Activated CD4-positive, CD25-positive, alpha-beta regulatory T cell treated with anti-CD3 and anti-CD28 coated beads, Interleukin-2, amount 50 U/mL, for 72 hours (primary cell): ENCODE measurements around the gene NES.
A peak's percentile ranks its signal among the peaks of the same experiment; 100 is the strongest.
"Not testable (repeated sequence)": the region's sequence is repeated elsewhere in the genome, so short reads cannot be mapped to it uniquely, and the experiment has no call there.

Experiments
- DNase-seq: peaks from one replicate; pipeline ENCODE4 v3.0.0; 2021

NES gene

DNA sequence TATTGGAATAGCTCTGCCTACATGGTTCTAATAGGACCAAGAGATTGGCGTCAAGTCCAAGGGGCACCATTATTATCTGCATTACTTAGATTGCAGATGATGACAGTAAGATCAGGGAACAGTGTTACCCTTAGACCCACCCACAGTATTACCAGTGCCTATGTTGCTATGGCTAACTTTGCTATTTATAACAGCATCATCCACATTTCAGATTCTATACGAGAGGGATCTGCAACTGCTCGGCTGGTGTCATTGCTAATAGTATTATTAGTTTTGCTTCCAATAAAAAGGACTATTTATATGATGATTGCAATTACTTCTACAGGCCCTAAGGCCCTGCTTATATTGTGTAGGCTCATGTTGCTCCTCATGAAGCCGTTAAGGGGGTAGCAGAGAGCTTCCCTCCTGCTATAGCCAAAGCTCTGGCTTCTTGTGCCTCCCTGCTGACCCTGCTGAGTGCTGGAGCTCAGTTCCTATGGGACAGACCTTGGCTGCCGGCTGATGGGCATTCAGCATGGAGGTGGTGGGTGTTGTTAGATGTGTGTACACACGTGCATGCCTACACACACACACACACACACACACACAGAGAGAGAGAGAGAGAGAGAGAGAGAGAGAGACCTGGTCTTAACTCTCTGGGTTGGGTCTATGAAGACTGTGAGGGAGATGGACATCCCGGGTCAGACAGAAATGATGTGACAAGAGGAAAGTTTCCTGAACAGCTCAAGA lies 34.0 kb downstream of the NES start:
- DNase-seq, result no peak

GRCh38 chr1:156642265-156643048 lies 34.8 kb downstream of the NES start:
- no peak for DNase-seq

- DNase-seq, result no peak
These were observed 35.4 kb downstream of the NES start, which contains the start of gene BCAN for GRCh38 chr1:156641761-156642264. Gene BCAN, plus strand, starts transcription at chr1:156642117. Its CDS starts 3,938 bp downstream, at chr1:156646055.

GRCh38 chr1:156640842-156641706 lies 36.1 kb downstream of the NES start:
- no peak for DNase-seq

DNA sequence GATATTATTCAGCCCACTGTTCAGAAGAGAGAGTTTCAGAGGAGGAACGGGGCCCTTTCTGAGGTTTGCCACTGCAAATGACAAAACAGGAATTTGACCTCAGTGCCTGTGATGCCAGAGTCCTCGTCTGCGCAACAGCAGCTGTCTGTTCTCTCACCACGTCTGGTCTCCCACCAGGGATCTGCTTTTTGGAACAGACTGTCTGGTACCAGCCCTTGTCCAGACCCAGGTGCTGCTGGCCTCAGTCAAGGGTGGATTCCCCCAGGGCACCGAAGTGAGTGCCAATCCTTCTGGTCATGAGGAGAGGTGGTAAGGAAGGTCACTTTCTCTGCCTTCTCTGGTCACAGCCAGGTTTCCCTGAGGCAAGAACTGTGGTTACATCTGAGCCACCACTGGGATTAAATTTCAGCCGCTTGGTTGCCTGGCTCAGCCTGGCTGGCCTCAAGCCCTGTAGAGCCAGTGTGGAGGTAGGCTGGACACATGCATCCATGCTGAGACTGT lies 37.6 kb downstream of the NES start:
- DNase-seq, result no peak

DNA sequence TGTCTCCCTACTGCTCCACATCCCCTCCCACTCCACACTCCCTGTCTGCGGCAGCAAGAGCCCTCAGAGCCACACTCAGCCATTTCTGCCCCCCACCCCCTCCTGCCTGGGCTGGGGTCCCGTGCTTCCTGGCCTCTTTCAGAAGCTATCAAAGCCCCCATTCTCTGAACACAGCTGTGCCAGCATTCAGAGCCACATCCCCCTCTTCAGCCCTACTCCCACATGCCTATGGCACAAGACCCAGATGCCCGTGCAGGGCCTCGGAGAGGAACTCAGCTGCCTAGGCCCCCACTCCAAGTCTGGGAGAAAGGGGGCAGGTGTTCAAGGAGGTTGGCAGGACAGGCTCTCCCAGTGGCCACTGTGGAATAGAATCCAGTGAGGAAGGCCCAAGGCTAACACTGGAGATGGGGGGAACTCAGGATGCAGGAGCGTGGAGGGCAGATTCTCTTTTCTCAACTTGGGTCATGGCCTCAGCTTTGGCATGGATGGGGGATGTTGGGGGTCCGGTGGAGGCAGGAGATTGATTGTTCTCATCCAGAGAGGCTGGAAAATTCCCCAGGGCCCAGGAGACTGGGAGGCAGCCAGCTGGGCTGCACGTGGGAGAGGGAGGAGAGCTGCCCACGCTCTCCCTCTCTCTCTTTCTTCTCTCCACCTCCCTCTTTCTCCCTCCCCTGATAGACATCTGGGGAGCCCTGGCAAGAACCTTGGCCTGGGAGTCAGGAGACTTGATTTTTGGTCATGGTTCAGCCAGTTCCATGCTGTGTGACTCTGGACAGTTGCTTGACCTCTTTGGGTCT lies 38.8 kb downstream of the NES start:
- DNase-seq, result no peak

- DNase-seq, result no peak
These were observed 44.9 kb downstream of the NES start for GRCh38 chr1:156632355-156632754.

- not testable (repeated sequence) for DNase-seq
These were observed 46.1 kb downstream of the NES start for GRCh38 chr1:156631152-156631551.

DNA sequence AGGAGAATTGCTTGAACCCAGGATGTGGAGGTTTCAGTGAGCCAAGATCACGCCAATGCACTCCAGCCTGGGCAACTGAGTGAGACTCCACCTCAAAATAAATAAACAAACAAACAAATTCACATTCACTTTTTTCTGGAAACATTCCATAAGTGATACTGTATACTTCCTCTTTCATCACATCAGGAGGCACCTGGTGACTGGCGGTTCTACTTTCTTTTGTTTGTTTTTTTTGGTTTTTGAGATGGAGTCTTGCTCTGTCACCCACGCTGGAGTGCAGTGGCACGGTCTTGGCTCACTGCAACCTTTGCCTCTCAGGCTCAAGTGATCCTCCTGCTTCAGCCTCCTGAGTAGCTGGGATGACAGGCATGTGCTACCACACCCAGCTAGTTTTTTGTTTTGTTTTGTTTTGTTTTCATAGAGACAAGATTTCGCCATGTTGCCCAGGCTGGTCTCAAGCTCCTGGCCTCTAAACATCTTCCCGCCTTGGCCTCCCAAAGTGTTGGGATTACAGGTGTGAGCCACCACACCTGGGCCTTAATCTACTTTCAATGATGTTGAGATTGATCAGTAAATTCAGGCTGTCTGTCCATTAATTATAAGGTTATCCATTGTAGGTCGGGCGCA lies 47.3 kb downstream of the NES start:
- DNase-seq, result no peak

DNA sequence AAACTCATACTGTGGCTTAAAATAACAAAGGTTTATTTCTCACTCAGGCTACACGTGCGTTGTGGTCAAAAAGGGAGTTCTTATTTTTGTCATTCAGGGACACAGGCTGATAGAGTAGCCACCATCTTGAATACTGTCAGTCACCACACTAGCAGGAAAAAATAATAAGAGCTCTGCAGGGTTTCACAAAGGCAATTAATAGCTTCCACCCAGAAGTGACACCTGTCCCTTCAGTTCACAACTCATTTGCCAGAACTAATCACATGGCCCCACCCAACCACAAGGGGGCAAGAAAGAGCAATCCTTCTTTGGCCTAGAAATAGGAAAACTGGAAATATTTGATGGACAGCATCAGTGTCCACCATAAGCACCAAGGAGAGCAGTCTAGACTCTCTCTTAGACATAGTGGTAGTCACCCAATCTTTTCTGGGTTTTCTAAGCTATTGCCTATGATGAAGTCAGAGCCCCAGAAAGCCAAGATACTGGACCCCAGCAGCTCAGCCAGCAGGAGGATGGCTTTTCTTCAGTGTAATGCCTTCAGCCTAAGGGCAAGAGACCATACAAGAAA lies 49.8 kb downstream of the NES start:
- DNase-seq, result no peak

- DNase-seq, result no peak
These were observed 51.1 kb downstream of the NES start for GRCh38 chr1:156626079-156626438.

GRCh38 chr1:156625436-156626078 lies 51.6 kb downstream of the NES start:
- peak; percentile 74 for DNase-seq

- no peak for DNase-seq
These were observed 52.3 kb downstream of the NES start for GRCh38 chr1:156624814-156625435.

GRCh38 chr1:156623946-156624813 lies 53.0 kb downstream of the NES start:
- DNase-seq, result peak; percentile 44

GRCh38 chr1:156622581-156623297 lies 54.5 kb downstream of the NES start:
- DNase-seq, result no peak

DNA sequence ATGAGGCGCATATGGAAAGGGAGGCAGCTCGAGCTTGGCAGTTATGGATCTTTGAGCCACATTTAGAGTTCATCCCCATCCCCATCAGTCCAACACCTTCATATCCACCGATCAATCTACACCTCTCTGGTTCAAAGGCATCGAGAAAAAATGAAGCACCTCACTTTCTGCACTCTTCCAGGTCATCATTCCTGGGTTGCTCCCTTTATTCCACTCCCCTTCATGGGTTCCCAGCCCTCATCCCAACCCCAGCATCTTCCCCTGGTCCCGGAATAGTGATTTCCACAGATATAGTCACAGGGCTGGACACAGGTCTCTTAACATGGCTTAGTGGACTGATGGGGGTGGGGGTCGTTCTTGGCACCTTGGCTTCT lies 57.6 kb downstream of the NES start:
- DNase-seq, result no peak

DNA sequence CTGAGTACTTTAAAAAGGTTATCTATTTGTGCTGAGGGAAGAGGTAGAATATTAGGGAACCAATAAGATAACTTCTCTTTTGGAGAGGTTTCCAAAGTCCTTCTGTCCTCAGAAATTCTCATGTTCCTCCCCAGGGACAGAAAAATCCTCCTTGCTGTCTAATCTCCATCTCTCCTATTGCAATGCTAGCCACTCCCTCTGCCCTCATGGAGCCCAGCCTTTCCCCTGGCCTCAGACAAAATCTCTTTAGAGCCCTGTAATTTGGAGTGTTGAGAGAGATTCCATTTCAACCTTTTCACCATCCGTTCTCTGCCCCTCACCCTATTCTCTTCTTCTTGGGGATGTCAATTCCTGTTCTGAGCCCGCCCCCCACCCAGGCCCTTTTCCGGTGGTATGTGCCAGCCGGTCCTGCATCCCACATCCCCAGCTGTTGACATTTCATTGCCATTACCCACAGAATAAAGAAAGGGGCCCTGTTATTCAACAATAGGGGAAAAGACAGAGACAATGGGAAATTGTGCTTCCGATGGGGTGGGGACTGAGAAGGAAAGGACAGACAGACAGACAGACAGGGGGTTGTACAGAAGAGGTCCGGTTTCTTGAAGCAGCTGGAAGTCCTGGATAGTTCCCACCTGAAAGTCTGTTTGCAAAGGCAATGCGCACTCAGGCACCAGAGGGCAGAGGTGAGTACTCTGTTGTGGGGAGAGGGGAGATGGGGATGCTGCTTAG lies 58.2 kb downstream of the NES start, which contains the start of gene HAPLN2:
TSS of gene HAPLN2 (plus strand) at position 563 of the 729 bp plus-strand sequence. CDS start 4,076 bp downstream, outside the sequence.
- DNase-seq, result no peak
